ENCODE data around the gene PITRM1. TPM values are rescaled to one million over a fixed set of nuclear protein-coding genes. Genes with fewer than 3 reads are reported as not detected.

The PITRM1 gene
- total and polyA plus RNA-seq, 2 experiments from 2014 or later, result 59.3 to 65.0 TPM

DNA sequence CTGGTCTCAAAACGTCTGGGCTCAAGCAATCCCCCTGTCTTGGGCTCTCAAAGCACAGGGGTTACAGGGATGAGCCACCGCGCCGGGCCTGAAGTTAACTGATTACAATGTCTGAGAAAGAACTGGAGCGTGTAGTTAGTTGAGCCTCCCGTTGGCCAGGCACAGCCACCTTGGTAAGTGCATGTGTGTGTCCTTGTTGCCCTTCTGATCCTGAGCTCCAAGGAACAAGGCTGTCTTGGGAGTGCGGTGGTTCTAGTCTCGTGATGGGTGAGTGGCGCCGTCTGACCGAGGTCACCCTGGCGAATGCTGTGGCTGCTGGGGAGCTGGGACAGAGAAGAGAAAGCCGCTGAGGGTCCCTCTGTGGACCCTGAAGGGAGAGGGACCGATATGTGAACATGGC is 50.5 kb downstream of the PITRM1 start:
- Histone ChIP-seq H3K27ac (no peak overlapping the region), H3K27me3 (no peaks in the 10 kb centered on the region), H3K4me1 (ENCODE audit: low read depth) (peaks cover 13% of the 10 kb centered on the region), H3K36me3 (peaks cover 63% of the 10 kb centered on the region), H3K4me3 (no peak overlapping the region), H3K9me3 (ENCODE audit: low read depth) (no peaks in the 10 kb centered on the region)
- TF ChIP-seq, protein P1, sequence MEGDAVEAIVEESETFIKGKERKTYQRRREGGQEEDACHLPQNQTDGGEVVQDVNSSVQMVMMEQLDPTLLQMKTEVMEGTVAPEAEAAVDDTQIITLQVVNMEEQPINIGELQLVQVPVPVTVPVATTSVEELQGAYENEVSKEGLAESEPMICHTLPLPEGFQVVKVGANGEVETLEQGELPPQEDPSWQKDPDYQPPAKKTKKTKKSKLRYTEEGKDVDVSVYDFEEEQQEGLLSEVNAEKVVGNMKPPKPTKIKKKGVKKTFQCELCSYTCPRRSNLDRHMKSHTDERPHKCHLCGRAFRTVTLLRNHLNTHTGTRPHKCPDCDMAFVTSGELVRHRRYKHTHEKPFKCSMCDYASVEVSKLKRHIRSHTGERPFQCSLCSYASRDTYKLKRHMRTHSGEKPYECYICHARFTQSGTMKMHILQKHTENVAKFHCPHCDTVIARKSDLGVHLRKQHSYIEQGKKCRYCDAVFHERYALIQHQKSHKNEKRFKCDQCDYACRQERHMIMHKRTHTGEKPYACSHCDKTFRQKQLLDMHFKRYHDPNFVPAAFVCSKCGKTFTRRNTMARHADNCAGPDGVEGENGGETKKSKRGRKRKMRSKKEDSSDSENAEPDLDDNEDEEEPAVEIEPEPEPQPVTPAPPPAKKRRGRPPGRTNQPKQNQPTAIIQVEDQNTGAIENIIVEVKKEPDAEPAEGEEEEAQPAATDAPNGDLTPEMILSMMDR (IDR thresholded peaks at IDR 0.05; ENCODE audit: low read depth, low read length), result no peak
- DNase-seq (ENCODE audit: low read depth in 1 of 2, low spot score in 1 of 2), result no peak

DNA sequence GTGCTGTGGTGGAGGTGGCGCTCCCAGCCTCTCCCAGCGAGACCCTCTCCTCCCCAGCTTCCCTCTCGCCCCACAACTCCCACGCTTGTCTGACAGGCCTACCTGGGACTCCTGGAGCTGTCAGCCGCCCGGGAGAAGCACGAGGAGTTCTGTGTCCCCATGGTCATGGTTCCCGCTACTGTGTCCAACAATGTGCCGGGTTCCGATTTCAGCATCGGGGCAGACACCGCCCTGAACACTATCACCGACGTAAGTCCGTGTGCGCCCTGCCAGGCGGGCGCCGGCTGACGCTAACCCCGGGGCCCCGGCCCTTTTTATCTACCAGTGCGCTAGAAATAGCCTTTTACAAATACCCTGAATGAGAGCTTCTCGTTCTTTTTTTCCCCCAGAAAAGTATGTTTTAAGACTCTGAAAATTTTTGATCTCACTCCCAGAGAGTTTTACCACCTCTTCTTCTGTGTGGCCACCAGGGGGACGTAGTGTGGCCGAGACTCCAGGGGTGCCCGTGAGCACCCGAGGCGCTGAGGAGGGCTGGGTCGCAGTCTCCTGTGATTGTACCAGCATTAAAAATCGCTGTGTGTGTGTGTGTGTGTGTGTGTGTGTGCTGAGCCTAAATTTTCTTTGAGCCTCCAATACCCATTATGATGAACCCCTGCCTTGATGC is 52.7 kb downstream of the PITRM1 start:
- peak overlapping the region; percentile 9 for H3K27ac ChIP-seq
- H3K36me3 ChIP-seq, result peaks cover 73% of the 10 kb centered on the region
- H3K9me3 ChIP-seq (ENCODE audit: low read depth), result no peaks in the 10 kb centered on the region
- H3K4me1 ChIP-seq (ENCODE audit: low read depth), result peaks cover 14% of the 10 kb centered on the region
- H3K27me3 ChIP-seq, result no peaks in the 10 kb centered on the region
- DNase-seq (ENCODE audit: low read depth in 1 of 2, low spot score in 1 of 2), result peak; percentile 34 to 39
- no peak overlapping the region for H3K4me3 ChIP-seq
- TF ChIP-seq, protein P1 (IDR thresholded peaks at IDR 0.05; ENCODE audit: low read depth, low read length), result peak; percentile 55

DNA sequence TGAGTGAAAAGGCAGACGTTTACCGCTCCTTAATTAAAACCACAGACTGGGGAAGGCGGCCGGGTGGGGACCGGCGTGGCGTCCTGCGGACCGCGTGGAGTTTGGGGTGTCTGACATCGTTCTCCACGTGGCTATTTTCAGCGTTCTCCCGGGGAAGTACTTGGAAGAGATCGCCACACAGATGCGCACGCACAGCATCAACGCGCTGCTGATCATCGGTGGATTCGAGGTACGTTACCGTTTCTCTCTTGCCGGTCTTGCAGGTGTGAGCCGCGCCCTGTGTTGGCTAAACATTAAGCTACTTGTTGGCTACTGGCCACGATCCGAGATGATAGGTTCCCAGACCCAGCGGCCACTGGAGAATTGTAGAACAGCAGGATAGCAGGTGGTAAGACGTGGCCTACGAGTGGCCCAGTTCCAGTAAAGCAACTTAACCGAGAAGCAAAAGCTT is 53.9 kb downstream of the PITRM1 start:
- TF ChIP-seq, protein P1 (IDR thresholded peaks at IDR 0.05; ENCODE audit: low read depth, low read length), result no peak
- H3K27ac ChIP-seq, result peak overlapping the region; percentile 43
- peaks cover 74% of the 10 kb centered on the region for H3K36me3 ChIP-seq
- no peaks in the 10 kb centered on the region for H3K9me3 ChIP-seq (ENCODE audit: low read depth)
- DNase-seq (ENCODE audit: low read depth in 1 of 2, low spot score in 1 of 2), result no peak
- H3K27me3 ChIP-seq, result no peaks in the 10 kb centered on the region
- peaks cover 14% of the 10 kb centered on the region for H3K4me1 ChIP-seq (ENCODE audit: low read depth)
- H3K4me3 ChIP-seq, result no peak overlapping the region

DNA sequence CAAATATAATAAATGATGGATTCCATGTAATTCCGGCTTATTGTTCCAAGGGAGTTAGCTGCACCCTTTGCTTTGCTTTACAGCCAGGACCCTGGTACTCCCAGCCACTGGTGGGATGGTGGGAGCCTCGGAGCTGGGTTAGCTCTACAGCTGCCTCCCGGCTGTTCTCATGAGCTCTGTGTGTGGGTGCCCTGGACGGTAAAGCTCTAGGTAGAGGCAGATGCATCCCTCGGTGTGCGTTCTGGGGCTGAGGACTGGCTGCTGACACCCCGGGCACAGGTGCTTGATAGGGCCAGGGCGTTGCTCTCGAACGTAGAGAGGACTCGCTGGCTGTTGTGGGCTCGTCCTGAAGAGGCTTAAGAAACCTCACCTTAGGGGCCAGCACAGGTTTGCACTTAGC is 55.1 kb downstream of the PITRM1 start:
- Histone ChIP-seq H3K9me3 (ENCODE audit: low read depth) (no peaks in the 10 kb centered on the region), H3K27ac (peak overlapping the region; percentile 88), H3K4me1 (ENCODE audit: low read depth) (peaks cover 14% of the 10 kb centered on the region), H3K4me3 (no peak overlapping the region), H3K27me3 (no peaks in the 10 kb centered on the region), H3K36me3 (peaks cover 76% of the 10 kb centered on the region)
- TF ChIP-seq, protein P1 (IDR thresholded peaks at IDR 0.05; ENCODE audit: low read depth, low read length), result no peak
- no peak for DNase-seq (ENCODE audit: low read depth in 1 of 2, low spot score in 1 of 2)

DNA sequence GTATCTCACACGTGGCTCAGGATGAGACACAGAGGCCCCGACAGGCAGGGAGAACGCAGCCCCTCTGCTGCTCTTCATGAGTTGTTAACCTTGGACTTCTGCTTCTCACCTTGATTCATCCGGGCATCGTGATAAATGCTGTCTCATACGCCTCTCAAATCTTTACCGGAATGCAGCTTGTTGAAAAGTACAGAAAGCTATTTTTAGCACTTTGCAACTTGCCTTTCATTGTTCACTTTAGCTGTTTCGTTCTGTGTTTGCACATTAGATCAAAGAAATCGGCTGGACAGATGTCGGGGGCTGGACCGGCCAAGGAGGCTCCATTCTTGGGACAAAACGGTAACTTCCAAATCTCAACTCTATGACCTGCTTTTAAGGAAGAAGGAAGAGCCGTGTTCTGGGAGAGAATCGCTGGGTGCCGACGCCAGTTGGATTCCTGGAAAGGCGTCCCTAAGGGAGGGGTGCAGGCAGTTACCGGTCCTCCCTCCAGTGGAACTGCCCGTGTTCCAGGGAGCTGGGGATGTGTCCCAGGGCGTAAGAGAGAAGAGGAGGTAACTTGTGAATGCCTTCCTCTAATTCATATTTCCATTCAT is 56.0 kb downstream of the PITRM1 start:
- H3K4me3 ChIP-seq, result no peak overlapping the region
- peak overlapping the region; percentile 88 for H3K27ac ChIP-seq
- H3K27me3 ChIP-seq, result no peaks in the 10 kb centered on the region
- peaks cover 21% of the 10 kb centered on the region for H3K4me1 ChIP-seq (ENCODE audit: low read depth)
- TF ChIP-seq, protein P1 (IDR thresholded peaks at IDR 0.05; ENCODE audit: low read depth, low read length), result no peak
- peaks cover 78% of the 10 kb centered on the region for H3K36me3 ChIP-seq
- DNase-seq (ENCODE audit: low read depth in 1 of 2, low spot score in 1 of 2), result peak in 1 of 2 donors; percentile 39
- no peaks in the 10 kb centered on the region for H3K9me3 ChIP-seq (ENCODE audit: low read depth)
